AG10803 (cell line): ENCODE measurements around the gene ASB2.

Source experiments
- DNase-seq: peaks from one replicate; pipeline ENCODE4 v3.0.0; 2010; ENCODE audit warnings: low read depth
- H3K4me3 ChIP-seq: 2 replicates; pipeline ENCODE4 v1.5.1; 2011; ENCODE audit warnings: mild to moderate bottlenecking, low read length, control low read depth
- CTCF ChIP-seq: conservative IDR thresholded peaks from 2 replicates; pipeline ENCODE4 v1.5.1; 2011; ENCODE audit warnings: mild to moderate bottlenecking, low read length, control low read depth, inconsistent platforms

The ASB2 gene

GRCh38 chr14:93981316-93982229 lies 5.2 kb upstream of the ASB2 start:
- DNase-seq: no peak
- no peak overlapping the region for H3K4me3 ChIP-seq
- no peak for TF ChIP-seq CTCF

- TF ChIP-seq CTCF: no peak
- H3K4me3 ChIP-seq: no peak overlapping the region
- no peak for DNase-seq
Observed at GRCh38 chr14:93980456-93981201, 4.3 kb upstream of the ASB2 start.

GRCh38 chr14:93978735-93979134 lies 2.4 kb upstream of the ASB2 start:
- TF ChIP-seq CTCF: no peak
- DNase-seq: no peak
- H3K4me3 ChIP-seq: no peak overlapping the region

DNA sequence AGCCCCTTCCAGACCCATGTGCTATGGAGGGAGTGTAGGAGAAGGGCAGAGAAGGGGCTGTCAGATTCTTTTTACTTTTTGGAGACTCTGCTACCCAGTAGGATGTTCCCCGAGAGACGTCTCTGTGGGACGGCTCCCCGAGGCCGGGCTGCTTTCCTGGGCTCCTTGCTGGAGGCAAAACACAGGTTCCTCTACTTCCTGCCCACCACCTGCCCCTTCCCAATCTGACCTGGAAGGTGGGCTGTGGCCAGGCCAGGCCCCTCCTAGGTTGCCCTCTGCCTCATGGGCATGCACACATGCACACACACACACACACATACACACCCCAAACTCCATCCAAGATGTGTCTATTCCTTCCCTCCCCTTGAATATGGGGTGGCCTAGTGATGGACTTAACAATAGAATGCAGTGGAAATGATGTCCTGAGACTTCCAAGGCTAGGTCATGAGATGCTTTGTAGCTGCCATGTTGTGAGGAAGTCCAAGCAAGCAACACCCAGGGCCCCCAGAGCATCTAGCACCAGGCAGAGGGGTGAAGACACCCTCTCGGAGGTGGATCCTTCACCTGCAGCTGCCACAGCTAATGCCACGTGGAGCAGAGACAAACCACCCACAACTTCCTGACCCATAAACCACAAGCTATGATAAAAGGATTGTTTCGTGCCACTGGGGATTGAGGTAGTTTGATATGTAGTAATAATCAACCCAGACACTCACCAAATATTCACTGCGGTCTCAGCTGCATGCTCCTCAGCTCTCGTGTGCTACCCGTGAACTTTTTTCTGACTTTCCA lies 1.6 kb upstream of the ASB2 start:
- H3K4me3 ChIP-seq: no peak overlapping the region
- no peak for TF ChIP-seq CTCF
- DNase-seq: no peak

GRCh38 chr14:93977171-93977570 lies 801 bp upstream of the ASB2 start:
- H3K4me3 ChIP-seq: no peak overlapping the region
- TF ChIP-seq CTCF: no peak
- DNase-seq: no peak

DNA sequence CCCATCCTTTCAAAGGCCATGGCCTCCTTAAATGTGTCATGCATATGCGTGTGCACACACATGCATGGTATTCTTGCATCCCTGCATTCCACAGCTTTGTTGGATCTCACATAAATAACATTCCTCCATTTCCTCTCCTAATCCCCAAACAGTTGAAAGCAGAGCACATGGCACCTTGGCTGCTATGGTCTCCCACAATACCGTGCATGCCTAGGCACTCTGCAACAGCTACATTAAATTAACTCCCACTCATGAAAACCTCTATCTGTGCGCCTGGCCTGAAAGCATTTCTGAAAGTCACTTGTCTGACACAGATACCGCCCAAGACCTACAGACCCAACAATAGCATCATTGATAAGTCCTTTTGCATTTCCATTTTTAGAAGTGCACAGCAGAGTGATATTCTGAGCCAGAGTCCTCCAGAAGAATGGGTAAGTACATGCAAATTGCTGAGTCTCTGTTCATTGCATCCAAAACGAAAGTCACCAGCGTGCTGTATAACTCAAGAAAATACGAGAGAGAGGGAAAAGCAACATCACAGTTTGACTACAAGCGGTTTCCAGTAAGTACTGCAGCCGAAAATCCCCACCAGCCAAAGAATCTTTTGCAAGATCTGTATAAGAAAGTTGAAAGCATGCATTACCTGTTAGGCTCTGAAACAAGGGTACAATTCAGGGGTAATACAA lies 436 bp downstream of the ASB2 start:
- no peak for DNase-seq
- H3K4me3 ChIP-seq: no peak overlapping the region
- no peak for TF ChIP-seq CTCF
